Stimulated activated naive CD4-positive, alpha-beta T cell treated with Interleukin-2 at 50 U/mL for 16 hours (primary cell): ENCODE results near the gene SLC30A2.

Source experiments
- DNase-seq: peaks from one replicate; lab custom pipeline; 2025; lab: John Stamatoyannopoulos, UW

The SLC30A2 gene

DNA sequence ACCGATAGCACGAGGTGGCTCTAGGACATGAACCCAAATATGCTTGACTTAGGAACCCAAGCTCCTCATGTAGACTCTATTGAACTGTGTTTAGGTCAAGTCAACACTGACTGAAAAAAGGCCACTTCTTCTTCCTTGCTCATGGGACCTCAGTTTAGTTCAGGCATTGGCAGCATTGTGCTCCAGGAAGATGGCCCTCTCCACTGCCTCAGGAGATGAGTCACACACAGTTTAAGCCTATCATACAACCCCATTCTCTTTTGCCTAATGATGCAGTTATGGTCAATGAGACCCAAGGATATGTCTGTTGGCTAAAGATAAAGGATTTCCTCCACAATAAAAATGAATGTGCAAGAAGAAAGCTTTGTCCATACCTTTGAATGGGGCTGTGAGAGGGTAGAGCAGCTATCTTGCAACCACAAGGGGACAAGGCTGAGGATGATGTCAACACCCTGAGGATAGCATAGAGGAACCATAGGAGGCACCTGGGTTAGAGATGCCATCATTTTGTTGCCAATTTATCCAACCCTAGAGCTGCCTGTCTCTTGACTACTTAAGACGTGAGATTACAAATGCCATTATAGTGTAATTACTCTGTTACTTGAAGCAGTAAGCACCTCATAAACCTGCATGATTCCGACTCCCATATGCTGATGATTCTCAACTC, 24.5 kb upstream of the SLC30A2 start:
- no peak for DNase-seq

DNA sequence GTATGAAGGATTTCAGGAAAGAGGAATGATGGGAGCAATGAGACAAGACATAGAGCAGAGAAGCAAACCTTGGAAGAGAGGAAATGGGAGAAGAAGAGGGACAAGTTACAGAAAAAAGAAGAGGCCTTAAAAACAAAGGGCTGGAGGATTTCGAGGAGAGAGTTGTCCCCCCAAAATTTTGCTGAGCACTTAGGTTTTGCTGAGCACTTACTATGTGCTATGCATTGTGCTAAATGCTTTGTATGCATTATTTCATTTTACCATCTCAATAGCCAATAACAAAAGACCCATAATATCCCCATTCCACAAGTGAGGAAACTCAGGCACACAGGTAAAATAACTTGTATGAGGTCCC, 24.0 kb upstream of the SLC30A2 start:
- DNase-seq: no peak

DNA sequence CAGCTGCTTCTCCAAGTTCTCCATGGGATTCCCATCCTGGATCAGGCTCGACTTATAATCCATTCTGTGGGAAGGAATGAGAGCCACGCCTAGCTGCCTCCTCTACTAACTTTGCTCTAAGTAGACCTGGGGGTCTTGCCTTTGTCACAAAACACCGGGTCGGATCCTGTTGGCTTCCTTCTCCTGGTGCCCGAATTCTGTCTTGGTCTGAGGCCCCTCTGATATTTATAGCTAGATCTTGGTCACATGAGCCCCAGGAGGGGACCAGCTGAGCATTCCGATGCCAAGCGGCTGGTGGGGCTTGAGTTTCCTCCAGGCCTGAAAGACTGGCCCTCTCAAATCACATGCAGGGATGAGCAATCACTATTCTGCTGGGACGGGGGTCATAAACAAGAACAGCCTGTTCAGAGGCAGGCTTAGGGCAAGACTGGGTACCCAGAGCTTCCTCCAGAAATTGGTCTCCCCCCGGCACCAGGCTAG, 21.6 kb upstream of the SLC30A2 start, which contains the start of gene TRIM63:
TSS of gene TRIM63 (minus strand) at position 199 of the 480 bp plus-strand sequence. CDS start at position 63, 136 bp downstream.
- DNase-seq: no peak

DNA sequence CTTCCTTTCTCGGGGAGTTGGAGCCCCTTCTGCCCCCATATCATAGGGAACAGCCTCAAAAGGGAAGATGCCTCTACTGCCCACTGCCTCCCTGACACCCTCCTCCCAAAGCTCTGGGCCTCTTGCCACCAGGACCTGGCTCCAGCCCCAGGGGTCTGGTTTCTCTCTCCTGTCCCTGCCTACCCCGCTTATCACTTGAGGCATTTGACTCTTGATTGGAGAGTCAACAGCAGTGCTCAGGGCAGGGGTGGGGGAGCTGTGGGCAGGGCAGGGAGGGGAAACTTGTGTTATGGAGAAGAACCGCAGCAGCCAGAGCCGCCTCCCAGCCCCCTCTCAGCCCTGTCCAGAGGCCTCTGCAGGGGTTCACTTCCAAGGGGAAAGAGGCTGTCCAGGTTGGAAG, 20.9 kb upstream of the SLC30A2 start:
- DNase-seq: no peak

DNA sequence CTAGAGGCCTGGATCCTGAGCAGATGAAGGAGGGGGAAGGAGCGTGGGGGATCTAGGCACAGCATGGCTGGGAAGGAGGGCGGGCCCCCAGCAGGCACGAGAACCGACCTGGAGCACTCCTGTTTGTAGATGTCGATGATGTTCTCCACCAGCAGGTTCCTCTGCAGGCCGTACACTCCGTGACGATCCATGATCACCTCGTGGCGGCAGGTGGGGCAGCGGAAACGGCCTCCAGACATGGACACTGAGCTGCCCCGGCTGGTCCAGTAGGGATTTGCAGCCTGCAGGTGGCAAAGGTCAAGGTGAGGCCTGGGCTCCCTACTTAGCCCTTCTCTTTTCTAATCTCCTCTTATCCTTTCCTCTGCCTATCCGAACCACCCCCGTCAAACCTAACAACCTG, 20.2 kb upstream of the SLC30A2 start:
- no peak for DNase-seq

DNA sequence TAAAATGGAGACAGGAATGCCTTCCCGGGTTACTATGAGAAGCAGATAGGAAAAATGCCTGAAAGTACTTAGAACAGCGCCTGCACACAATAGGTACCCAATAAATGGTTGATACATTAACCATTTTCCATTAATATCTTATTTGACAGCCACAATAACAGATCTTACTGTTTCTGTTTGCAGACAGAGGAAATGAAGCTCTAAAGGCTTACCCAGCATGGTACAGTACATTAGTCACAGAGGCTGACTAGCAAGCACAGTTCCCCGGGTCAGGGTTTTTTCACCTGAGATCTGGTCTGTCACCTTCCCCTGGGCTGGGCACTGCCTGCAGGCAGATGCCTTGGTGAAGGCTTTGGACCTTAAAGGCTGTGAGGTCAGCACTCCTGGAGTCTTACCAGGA, 18.6 kb upstream of the SLC30A2 start:
- DNase-seq: no peak

DNA sequence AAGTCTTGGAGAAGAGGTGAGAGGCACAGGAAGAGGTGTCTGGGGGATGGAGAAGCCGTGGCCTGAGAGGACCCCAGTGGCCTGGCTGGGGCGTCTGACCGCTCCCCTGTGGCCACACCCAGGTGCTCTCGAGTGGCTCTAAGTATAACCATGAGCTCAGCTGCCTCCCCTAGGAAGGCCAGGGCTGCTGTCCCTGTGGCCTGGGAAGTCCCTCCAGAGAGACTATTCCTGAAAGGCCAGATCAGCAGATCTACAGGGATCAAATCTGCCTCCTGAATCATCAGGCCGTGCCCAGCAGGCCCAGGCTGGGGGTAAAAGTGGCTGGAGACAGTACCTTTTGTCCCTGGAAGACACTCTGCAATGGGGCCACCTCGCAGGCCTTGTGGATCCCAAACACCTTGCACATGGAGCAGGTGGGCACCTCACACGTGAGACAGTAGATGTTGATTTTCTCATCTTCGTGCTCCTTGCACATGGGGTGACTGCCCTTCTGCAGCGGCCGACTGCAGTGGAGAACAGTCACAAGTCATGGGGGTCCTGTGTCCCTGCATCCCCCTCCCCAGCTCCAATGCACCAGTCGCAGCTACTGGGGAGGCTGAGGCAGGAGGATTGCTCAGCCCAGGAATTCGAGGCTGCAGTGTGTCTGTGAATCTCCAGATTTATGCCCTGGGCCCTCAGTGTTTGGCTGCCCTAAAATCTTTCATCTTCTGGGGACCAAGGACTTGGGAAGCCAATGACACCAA, 15.1 kb upstream of the SLC30A2 start:
- DNase-seq: no peak

DNA sequence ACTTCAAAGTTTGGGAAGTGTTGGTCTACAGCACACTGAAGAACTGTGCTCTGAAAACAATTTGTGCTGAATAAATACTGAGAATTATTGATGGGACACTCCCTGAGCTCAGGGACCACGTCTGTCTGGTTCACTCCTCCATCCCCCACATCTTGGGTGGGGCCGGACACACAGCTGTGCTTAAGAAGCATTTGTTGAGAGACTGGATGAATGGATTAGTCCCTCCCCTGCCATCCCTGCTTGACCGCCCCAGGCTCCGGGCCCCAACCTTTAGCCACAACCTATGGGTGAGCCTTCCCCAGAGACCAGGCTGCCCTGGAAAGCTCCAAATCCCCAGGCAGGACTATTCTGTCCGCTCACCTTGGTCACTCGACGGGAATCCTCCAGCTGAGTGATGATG, 14.0 kb upstream of the SLC30A2 start:
- no peak for DNase-seq

DNA sequence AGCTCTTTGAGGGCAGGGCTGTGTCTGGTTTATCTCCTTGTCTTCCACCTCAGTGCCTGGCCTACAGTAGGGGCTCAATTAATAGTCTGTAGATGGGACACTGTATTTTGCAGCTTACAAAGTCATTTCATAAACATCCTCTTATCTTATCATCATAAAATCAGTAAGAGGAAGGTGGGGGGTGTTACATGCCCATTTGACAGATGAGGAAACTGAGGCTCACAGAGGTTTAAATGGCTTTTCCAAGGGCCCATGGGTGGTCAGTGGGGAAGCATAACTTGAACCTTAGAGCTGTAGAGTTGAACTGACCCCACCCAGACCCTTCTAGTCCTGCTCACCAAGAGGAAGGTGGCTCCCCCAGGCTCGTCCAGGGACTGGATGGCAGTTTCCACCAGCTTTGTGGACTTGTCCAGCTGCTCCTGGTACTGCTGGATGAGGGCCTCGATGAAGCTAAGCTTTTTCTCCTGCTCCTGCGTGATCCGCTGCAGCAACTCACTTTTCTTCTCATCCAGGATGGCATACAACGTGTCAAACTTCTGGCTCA, 12.2 kb upstream of the SLC30A2 start:
- DNase-seq: no peak

DNA sequence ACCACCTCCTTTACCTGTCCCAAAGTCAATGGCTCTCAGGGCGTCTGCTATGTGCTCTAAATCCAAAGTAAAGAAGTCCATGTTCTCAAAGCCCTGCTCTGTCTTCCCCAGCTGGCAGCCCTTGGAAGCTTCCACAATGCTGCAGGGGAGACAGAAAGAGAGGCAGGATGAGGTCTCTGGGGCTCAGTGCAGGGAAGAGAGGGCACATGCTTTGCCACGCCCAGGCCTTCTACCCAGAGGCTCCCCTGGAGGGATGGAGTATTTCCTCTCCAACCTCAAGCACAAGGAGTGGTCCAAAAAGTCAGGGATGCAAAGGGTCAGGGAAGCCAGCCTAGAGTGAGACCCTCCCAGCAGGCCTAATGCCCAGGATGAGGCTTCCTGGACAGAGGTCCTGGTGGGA, 11.3 kb upstream of the SLC30A2 start:
- no peak for DNase-seq

DNA sequence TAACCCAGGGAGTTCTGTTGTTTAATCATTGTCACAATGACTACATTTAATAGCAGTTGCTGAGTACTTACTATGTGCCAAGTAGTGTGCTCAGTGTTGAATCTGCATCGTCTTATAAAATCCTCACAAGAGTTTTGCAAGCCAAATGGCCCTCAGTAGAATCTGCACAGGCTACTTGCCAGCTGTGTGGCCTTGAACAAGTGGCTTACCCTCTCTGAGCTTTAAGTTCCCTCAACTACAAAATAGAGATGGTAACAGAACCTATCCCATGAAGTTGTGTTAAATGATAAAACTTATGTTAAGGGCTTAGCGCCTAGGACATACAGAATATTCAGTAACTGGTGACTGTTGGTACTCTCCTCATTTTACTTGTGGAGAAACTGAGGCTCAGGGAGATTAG, 9.1 kb upstream of the SLC30A2 start:
- no peak for DNase-seq

DNA sequence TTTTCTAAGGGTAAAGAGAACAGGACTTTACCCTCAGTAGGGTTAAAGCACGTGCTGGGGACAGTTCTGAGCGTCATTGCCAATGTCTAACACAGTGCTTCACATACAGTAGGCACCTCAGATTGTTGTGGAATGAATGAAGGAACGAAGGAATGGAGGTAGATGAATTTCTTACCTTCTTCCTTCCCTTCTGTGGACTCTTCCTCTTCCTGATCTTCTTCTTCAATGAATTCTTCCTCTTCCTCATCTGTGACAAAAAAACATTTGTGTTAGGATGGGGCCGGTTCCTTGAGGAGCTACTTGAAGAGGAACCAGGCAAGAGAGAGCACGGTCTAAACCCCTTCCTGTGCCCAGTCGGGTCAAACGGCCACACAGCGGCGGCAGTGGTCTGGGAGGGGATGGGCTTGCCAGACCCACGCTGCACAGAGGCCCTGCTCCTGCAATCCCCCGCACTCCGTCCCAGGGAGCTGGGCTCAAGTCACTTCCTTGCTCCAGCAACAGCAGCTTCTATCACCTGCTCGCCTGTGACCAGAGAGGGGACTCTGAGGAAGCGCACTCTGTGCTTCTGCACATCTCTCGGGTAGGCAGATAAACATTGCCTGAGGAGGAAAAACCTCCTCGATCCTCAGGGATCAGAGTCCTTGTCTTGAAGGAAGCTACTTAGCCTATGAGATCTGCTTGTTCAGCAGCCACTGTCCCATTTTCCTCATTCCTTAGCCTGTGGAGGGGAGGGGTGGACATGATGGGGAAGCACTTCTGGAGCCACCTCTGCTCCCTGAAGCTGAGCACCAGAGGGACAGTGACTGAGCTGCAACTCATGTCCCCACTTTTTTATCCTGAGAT, 8.0 kb upstream of the SLC30A2 start:
- DNase-seq: no peak

DNA sequence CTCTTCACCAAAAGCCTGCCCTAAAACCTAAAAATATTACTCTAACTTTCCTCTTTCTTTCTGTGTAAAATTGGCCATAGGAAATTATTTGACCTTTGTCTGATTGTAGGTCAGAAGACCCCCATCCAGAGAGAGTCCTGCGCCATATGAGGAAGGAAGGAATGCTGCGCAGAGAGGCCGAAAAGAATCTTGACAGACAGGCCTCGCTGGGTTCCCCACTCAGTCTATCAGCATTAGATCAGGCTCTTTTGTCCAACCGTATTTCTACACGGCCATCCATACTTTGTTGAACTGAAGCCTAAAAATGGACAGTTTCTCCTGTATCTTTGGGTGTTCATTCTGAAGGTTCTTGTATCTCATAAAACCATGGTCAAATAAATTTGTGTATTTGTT, 4.3 kb upstream of the SLC30A2 start:
- no peak for DNase-seq

DNA sequence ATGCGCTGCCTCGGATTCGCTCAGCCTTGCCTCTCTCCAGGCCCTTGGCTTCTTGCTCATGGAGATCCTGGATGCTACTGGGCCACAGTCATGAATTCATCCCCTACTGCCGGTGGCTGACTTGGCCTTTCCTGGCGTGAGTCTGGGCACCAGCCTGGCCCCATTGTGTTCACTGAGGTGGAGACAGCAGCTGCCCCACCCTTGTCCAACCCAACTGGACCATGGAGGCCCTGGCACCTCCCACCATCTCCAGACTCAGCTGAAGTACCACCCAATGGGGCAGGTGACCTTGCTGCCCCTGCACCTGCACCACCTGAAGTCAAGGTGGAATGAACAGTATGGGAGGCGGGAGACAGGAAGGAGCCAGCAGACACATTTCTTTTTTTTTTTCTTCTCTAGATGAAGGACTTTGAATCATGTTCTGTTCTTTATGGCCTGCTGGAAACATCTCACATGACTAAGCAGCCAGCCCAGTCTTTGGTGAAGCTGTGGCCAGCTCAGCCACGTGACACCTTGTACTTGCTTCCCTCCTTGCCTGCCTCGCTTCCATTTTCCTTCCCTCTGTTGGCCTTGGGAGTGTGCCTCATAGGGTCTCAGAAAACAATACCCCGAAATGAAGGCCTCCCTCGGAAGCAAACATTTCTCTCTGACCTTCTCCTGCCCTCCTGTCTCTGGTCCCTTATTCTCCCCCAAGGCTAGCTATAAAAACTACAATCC, 3.8 kb upstream of the SLC30A2 start:
- DNase-seq: no peak

DNA sequence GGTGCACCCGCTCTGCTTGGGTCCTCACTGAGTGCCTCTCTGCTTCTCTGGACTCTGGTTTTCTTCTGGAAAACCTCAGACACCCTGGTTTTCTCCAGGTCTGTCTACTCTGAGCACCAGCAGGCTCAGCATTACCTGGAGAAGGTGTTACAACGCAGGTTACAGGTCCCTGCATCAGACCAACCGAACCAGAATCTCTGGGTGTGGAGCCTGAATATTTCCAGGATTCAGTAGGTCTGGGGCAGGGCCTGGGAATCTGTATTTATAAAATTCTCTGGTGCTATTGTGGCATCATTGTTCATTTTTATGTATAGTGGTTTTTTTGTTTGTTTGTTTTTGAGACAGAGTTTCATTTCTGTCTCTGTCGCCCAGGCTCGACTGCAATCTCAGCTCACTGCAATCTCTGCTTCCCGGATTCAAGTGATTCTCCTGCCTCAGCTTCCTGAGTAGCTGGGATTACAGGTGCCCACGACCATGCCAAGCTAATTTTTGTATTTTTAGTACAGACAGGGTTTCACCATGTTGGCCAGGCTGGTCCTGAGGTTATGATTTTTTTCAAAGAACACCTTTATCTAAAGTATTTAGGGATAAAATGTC, 1.5 kb upstream of the SLC30A2 start:
- no peak for DNase-seq

DNA sequence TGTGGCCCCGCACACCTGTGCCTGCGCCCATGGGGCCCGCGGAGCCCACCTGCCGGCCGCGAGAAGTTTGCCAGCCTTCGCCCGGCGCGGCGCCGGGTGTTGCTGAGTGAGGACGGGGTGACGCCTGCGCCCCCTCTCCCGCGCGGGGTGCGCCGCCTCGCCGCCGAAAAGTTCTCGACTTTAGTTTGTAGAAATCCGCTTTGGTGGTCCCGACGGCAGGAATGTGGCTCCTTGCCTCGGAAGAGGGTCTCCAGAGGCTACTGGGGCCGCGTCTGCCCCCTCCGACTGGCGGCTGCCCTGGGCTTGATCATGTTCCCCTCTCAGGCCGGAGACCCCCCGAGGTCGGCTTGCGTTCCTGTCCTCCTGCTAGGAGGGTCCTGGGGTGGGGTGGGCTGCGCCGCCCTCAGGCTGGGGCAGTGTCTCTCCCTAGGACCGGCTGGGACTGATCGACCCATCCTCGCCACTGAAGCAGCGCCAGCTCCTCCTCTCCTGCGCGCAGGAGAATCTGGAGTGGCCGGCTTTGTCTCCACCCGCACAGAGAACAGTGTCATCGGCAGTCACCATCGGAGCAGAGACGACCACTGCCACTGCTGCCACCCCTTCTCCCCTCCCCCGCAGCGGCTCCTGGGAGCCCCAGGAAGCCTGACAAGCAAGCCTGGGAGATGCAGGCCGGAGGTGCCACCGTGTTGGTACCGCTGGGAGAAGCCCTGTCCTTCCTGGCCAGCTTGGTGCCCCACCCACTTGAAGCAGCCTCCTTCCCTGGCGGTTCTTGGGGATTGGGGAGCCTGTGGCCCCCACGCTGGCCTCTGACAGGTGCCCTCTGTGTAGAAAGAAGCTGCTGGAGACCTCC, 553 bp upstream of the SLC30A2 start:
- DNase-seq: no peak

DNA sequence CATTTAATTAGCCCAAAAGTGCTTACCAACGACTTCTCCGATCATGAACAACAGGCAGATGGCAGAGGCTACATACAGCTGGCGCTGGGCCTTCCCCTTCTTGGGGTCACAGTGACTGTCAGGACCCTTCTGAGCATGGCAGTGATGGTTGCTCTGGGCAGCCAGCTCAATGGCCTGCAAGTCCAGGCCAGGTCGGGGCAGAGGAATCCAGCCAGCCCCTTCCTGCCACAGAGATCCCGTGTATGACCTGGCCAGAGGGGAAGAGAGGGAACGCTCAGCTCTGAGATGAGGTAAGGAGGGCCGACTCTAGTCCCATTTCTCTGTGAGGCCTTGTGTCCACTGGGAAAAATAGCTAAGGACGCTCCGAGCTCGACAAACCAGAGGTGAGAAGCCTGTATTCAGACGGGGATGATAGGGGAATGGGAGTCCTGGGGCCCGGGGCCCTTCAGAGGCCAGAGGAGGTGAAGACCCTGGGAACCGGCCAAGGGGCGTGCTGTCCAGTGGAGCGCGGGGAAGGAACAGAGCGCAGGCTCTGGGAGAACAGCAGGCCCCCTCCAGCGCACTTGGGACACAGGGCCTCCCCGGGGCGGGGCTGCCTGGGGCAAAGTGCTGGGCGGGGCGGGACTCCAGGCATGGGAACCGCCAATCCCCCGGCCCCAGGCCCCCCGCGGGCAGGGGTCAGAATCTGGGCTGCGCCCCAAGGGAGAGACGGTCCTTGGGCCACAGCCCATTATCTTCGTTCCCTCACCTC, 772 bp downstream of the SLC30A2 start:
- DNase-seq: no peak

DNA sequence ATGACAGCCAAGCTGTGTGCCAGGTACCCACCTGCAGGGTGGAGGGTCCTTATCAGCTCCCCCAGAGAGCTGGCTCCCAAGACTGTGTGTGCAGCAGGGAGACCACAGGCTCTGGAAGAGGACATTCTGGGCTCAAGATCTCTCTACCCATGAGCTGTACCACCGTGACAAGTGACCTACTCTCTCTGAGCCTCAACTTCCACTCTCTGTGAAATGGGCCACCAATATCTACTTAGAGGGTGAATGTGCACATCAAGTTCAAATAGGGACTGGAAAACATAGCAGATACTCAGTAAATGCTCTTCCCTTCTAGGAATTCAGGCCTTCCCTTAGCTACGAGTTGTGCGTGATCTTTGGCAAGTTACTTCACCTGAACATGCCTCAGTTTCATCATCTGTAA, 1.5 kb downstream of the SLC30A2 start:
- DNase-seq: no peak

DNA sequence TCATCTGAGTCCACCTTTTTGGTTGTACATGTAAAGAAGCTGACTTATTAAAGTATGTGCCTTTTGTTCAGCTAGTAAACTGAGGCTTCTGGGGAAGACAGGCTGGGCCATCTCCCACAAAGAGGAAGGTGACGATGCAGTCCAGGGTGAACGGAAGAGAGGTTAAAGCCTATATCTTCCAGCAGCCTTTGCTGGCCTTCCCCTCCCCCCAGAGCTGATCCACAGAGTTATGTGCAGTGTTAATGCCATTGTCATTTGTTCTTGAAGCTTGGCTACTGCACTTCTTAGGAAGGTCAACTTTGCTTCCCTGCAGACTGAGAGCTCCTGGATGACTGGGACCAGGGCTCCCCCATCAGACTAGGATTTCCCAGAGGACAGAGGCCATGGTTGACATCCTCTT, 2.2 kb downstream of the SLC30A2 start:
- no peak for DNase-seq

DNA sequence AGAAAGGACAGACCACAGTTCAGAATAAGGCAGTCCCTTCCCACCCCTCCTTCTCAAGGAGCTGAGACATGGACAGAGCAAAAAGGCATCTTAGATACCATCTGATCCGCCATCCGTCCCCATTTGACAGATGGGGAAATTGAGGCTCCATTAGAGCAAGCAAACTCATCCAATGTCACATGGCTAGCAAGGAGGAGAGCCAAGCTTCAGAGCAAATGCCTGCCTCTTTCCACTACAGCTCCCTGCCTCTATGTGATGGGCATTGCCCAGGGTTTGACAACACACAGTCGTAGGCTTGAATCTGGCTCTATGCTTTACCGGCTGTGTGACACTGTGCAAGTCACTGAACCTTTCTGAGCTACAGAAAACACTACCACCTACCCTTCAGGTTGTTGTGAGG, 3.9 kb downstream of the SLC30A2 start:
- no peak for DNase-seq
